CD4-positive, alpha-beta T cell treated with Interleukin-2 at 100 ng/mL for 4 hours (primary cell): ENCODE results near the gene CCT7.
"Not testable (repeated sequence)": the region's sequence is repeated elsewhere in the genome, so short reads cannot be mapped to it uniquely, and the experiment has no call there.

ENCODE experiments used
- DNase-seq: peaks from one replicate; pipeline ENCODE4 v3.0.0-alpha.2; 2020; ENCODE audit warnings: low spot score

The CCT7 gene

GRCh38 chr2:73255907-73256617 is 22.0 kb downstream of the CCT7 start:
- DNase-seq, result no peak

- no peak for DNase-seq
Measured at GRCh38 chr2:73256618-73256922, 22.5 kb downstream of the CCT7 start.

- no peak for DNase-seq
Measured at GRCh38 chr2:73257021-73257420, 22.9 kb downstream of the CCT7 start.

- DNase-seq, result peak; percentile 7
Measured at GRCh38 chr2:73257425-73258125, 23.5 kb downstream of the CCT7 start.

GRCh38 chr2:73258186-73258912 is 24.2 kb downstream of the CCT7 start:
- DNase-seq, result no peak

- DNase-seq, result no peak
Measured at GRCh38 chr2:73258913-73259215, 24.8 kb downstream of the CCT7 start.

- DNase-seq, result no peak
Measured at GRCh38 chr2:73259276-73259675, 25.2 kb downstream of the CCT7 start.

GRCh38 chr2:73259704-73260337 is 25.7 kb downstream of the CCT7 start:
- DNase-seq, result no peak

GRCh38 chr2:73260338-73260984 is 26.4 kb downstream of the CCT7 start:
- no peak for DNase-seq

GRCh38 chr2:73262108-73262651 is 28.1 kb downstream of the CCT7 start:
- no peak for DNase-seq

- DNase-seq, result not testable (repeated sequence)
Measured at GRCh38 chr2:73262691-73263429, 28.8 kb downstream of the CCT7 start.

- no peak for DNase-seq
Measured at GRCh38 chr2:73263540-73264331, 29.6 kb downstream of the CCT7 start.

GRCh38 chr2:73264332-73264606 is 30.2 kb downstream of the CCT7 start:
- no peak for DNase-seq

GRCh38 chr2:73264783-73265182 is 30.7 kb downstream of the CCT7 start:
- DNase-seq, result no peak

- DNase-seq, result no peak
Measured at GRCh38 chr2:73265298-73266060, 31.4 kb downstream of the CCT7 start.

- no peak for DNase-seq
Measured at GRCh38 chr2:73266061-73266901, 32.2 kb downstream of the CCT7 start.

GRCh38 chr2:73267008-73267407 is 32.9 kb downstream of the CCT7 start:
- DNase-seq, result no peak

GRCh38 chr2:73268366-73268829 is 34.3 kb downstream of the CCT7 start:
- no peak for DNase-seq
